Astrocyte (in vitro differentiated cells and primary cell): Measurements from ENCODE around the gene SIGLEC15. TPM values are rescaled to one million over a fixed set of nuclear protein-coding genes. Genes with fewer than 3 reads are reported as not detected.

Source experiments
- DNase-seq: peaks from one replicate; pipeline ENCODE4 v3.0.0-alpha.2; 2010; ENCODE audit warnings: low read depth
- FAIRE-seq: peaks from 2 replicates; lab custom pipeline; 2011; peaks lifted over from hg19 to GRCh38; lab: Jason Lieb, UNC
- H2AFZ ChIP-seq: 2 replicates; pipeline ENCODE4 v1.6.0; 2012; ENCODE audit warnings: low read depth, low read length, inconsistent platforms
- H3K27ac ChIP-seq: 2 replicates; pipeline ENCODE4 v1.5.1; 2011; ENCODE audit warnings: low read depth, low read length, inconsistent platforms
- H3K27me3 ChIP-seq: 2 replicates; pipeline ENCODE4 v1.6.0; 2011; ENCODE audit warnings: low read length, inconsistent platforms; ENCODE audit not compliant: insufficient read depth
- H3K36me3 ChIP-seq: 2 replicates; pipeline ENCODE4 v1.5.1; 2011; ENCODE audit warnings: low read length, inconsistent platforms; ENCODE audit not compliant: insufficient read depth
- H3K4me1 ChIP-seq: 2 replicates; pipeline ENCODE4 v1.5.1; 2011; ENCODE audit warnings: low read length, inconsistent platforms; ENCODE audit not compliant: insufficient read depth
- H3K4me2 ChIP-seq: 2 replicates; pipeline ENCODE4 v1.6.0; 2012; ENCODE audit warnings: low read length, inconsistent platforms
- H3K4me3 ChIP-seq: 2 replicates; pipeline ENCODE4 v1.5.1; 2011; ENCODE audit warnings: low read depth, mild to moderate bottlenecking, low read length, inconsistent platforms; ENCODE audit not compliant: insufficient read depth
- H3K79me2 ChIP-seq: 2 replicates; pipeline ENCODE4 v1.6.0; 2012; ENCODE audit warnings: mild to moderate bottlenecking, low read length, inconsistent platforms; ENCODE audit not compliant: insufficient read depth
- H3K9ac ChIP-seq: 2 replicates; pipeline ENCODE4 v1.6.0; 2012; ENCODE audit warnings: mild to moderate bottlenecking, low read length, inconsistent platforms
- H3K9me3 ChIP-seq: 2 replicates; pipeline ENCODE4 v1.5.1; 2012; ENCODE audit warnings: low read depth, mild to moderate bottlenecking, low read length, inconsistent platforms; ENCODE audit not compliant: insufficient read depth
- H4K20me1 ChIP-seq: 2 replicates; pipeline ENCODE4 v1.6.0; 2012; ENCODE audit warnings: low read length, inconsistent platforms; ENCODE audit not compliant: insufficient read depth
- H3K27ac Mint-ChIP-seq: one replicate; pipeline ENCODE4 v1.8.0; 2021; ENCODE audit warnings: mild to moderate bottlenecking, mixed read lengths; ENCODE audit not compliant: unreplicated experiment
- H3K27me3 Mint-ChIP-seq: one replicate; pipeline ENCODE4 v1.8.0; 2021; ENCODE audit warnings: low read depth, mixed read lengths; ENCODE audit not compliant: unreplicated experiment
- H3K36me3 Mint-ChIP-seq: one replicate; pipeline ENCODE4 v1.8.0; 2021; ENCODE audit warnings: low read depth, mixed read lengths; ENCODE audit not compliant: unreplicated experiment
- H3K4me1 Mint-ChIP-seq: one replicate; pipeline ENCODE4 v1.8.0; 2021; ENCODE audit warnings: low read depth, mixed read lengths; ENCODE audit not compliant: unreplicated experiment
- H3K4me3 Mint-ChIP-seq: one replicate; pipeline ENCODE4 v1.8.0; 2021; ENCODE audit warnings: mild to moderate bottlenecking, moderate library complexity, mixed read lengths; ENCODE audit not compliant: unreplicated experiment
- H3K9me3 Mint-ChIP-seq: one replicate; pipeline ENCODE4 v1.8.0; 2021; ENCODE audit warnings: mild to moderate bottlenecking, mixed read lengths; ENCODE audit not compliant: unreplicated experiment
- CTCF ChIP-seq: IDR thresholded peaks from 2 replicates; pipeline ENCODE4 v1.5.1; 2011; ENCODE audit warnings: low read depth, mild to moderate bottlenecking, inconsistent platforms, low read length, moderate library complexity; ENCODE audit not compliant: insufficient read depth
- EZH2 ChIP-seq: IDR thresholded peaks from 2 replicates; pipeline ENCODE4 v1.6.1; 2012; ENCODE audit warnings: mild to moderate bottlenecking, low read length, inconsistent platforms; ENCODE audit not compliant: insufficient read depth
- total RNA-seq: library from RNA; stranded (reverse); gene quantifications from 2 replicates; pipeline ENCODE4 v1.2.1, GENCODE V29; 2021

The SIGLEC15 gene
- total RNA-seq, 1 donor from 2014 or later, result 0.27 TPM

- no peak overlapping the region for H3K4me3 ChIP-seq
- no peak for TF ChIP-seq CTCF
- no peak for TF ChIP-seq EZH2
- H3K4me3 Mint-ChIP-seq, result no peak overlapping the region
- no peak overlapping the region for H3K27ac Mint-ChIP-seq
- no peak overlapping the region for H3K27ac ChIP-seq
- no peaks in the 10 kb centered on the region for H3K79me2 ChIP-seq
- FAIRE-seq (no peak), DNase-seq (no peak)
- no peaks in the 10 kb centered on the region for H3K36me3 ChIP-seq
- peaks cover 3% of the 10 kb centered on the region for H3K27me3 ChIP-seq
- H3K4me2 ChIP-seq, result no peak overlapping the region
- H4K20me1 ChIP-seq, result no peaks in the 10 kb centered on the region
- H3K9ac ChIP-seq, result no peak overlapping the region
- peaks cover 9% of the 10 kb centered on the region for H3K9me3 Mint-ChIP-seq
- peaks cover 18% of the 10 kb centered on the region for H3K27me3 Mint-ChIP-seq
- no peaks in the 10 kb centered on the region for H3K9me3 ChIP-seq
- peaks cover 28% of the 10 kb centered on the region for H3K4me1 ChIP-seq
- H3K36me3 Mint-ChIP-seq, result peaks cover 5% of the 10 kb centered on the region
- no peak overlapping the region for H2AFZ ChIP-seq
- H3K4me1 Mint-ChIP-seq, result peaks cover 2% of the 10 kb centered on the region
Observed at GRCh38 chr18:45841060-45841764, 15.7 kb downstream of the SIGLEC15 start.

GRCh38 chr18:45841765-45842442 is 16.4 kb downstream of the SIGLEC15 start:
- Histone ChIP-seq H3K36me3 (no peaks in the 10 kb centered on the region), H4K20me1 (no peaks in the 10 kb centered on the region), H3K4me3 (no peak overlapping the region), H3K27me3 (peaks cover 3% of the 10 kb centered on the region), H2AFZ (no peak overlapping the region), H3K4me1 (peaks cover 28% of the 10 kb centered on the region), H3K4me2 (no peak overlapping the region), H3K9me3 (no peaks in the 10 kb centered on the region), H3K9ac (no peak overlapping the region), H3K79me2 (no peaks in the 10 kb centered on the region), H3K27ac (no peak overlapping the region)
- Mint-ChIP-seq H3K4me1 (peaks cover 2% of the 10 kb centered on the region), H3K4me3 (no peak overlapping the region), H3K27ac (no peak overlapping the region), H3K9me3 (peaks cover 7% of the 10 kb centered on the region), H3K36me3 (peaks cover 5% of the 10 kb centered on the region), H3K27me3 (peaks cover 12% of the 10 kb centered on the region)
- DNase-seq, result no peak
- TF ChIP-seq CTCF (no peak), EZH2 (no peak)
- FAIRE-seq, result no peak

GRCh38 chr18:45843019-45843418 is 17.5 kb downstream of the SIGLEC15 start:
- H3K9me3 ChIP-seq, result no peaks in the 10 kb centered on the region
- H3K4me3 ChIP-seq, result no peak overlapping the region
- peaks cover 3% of the 10 kb centered on the region for H3K27me3 ChIP-seq
- no peak overlapping the region for H3K9ac ChIP-seq
- no peaks in the 10 kb centered on the region for H3K36me3 ChIP-seq
- Mint-ChIP-seq H3K4me1 (peaks cover 2% of the 10 kb centered on the region), H3K9me3 (peaks cover 6% of the 10 kb centered on the region), H3K4me3 (no peak overlapping the region), H3K27me3 (peaks cover 9% of the 10 kb centered on the region), H3K27ac (no peak overlapping the region), H3K36me3 (peaks cover 9% of the 10 kb centered on the region)
- H3K4me2 ChIP-seq, result no peak overlapping the region
- peaks cover 26% of the 10 kb centered on the region for H3K4me1 ChIP-seq
- TF ChIP-seq CTCF (no peak), EZH2 (no peak)
- DNase-seq (no peak), FAIRE-seq (no peak)
- no peak overlapping the region for H3K27ac ChIP-seq
- no peak overlapping the region for H2AFZ ChIP-seq
- H4K20me1 ChIP-seq, result no peaks in the 10 kb centered on the region
- H3K79me2 ChIP-seq, result no peaks in the 10 kb centered on the region
